ENCODE data around the gene L3MBTL3.

L3MBTL3 gene

GRCh38 chr6:130187335-130188206 lies 169.2 kb downstream of the L3MBTL3 start:
- no peak for DNase-seq

DNA sequence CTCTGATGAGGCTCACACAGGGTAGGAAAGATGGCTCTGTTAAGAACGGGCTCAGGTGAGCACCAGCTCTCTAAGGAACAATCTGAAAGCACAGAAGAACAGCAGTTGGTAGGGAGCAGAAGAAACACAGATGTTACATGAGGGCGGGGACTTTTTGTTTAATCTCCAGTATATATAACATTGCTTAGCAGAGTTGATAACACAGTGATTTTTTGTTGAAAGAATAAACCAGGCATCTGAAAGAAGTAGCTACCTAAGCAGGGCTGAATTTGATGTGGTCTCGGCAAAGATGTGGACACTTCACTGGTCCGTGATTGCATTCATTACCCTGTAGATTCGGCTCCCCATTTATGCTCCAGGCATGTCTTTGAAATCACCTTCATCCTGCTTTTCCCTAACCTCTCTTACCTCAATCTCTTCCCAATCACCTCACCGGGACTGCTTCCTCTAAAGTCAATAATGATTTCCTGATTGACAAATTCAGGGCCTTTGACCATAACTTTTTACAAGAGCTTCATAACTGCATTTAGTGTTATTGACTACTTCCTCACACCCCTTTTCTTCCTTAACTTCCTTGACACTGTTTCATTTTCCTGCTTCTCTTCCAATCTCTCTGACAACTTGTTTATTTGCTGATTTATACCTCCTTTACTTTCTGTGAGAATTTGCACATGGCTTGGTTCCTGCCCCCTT lies 170.0 kb downstream of the L3MBTL3 start:
- DNase-seq: no peak

- DNase-seq: no peak
Observed at GRCh38 chr6:130189531-130190397, 171.4 kb downstream of the L3MBTL3 start.

All from suppressor macrophage treated with lipopolysaccharide for 4 hours (primary cell).